Measurements from ENCODE around the gene ELF2. TPM values are rescaled to one million over a fixed set of nuclear protein-coding genes. Genes with fewer than 3 reads are reported as not detected.
"Not testable (repeated sequence)": the region's sequence is repeated elsewhere in the genome, so short reads cannot be mapped to it uniquely, and the experiment has no call there.

Gene ELF2
- total RNA-seq, 1 donor from 2014 or later: 25.1 TPM

GRCh38 chr4:139115226-139115625 lies 61.8 kb downstream of the ELF2 start:
- Mint-ChIP-seq H3K4me1 (ENCODE audit: low read depth, unreplicated experiment) (no peaks in the 10 kb centered on the region), H3K27ac (ENCODE audit: unreplicated experiment) (no peak overlapping the region), H3K4me3 (ENCODE audit: unreplicated experiment) (no peak overlapping the region), H3K36me3 (ENCODE audit: low read depth, unreplicated experiment) (no peaks in the 10 kb centered on the region), H3K27me3 (ENCODE audit: low read depth, unreplicated experiment) (no peaks in the 10 kb centered on the region), H3K9me3 (ENCODE audit: unreplicated experiment) (no peaks in the 10 kb centered on the region)
- H3K36me3 ChIP-seq (ENCODE audit: insufficient read depth, low read length): no peaks in the 10 kb centered on the region
- no peak overlapping the region for H3K4me3 ChIP-seq (ENCODE audit: insufficient read depth, low read depth, low read length)
- no peaks in the 10 kb centered on the region for H4K20me1 ChIP-seq (ENCODE audit: insufficient read depth, low read length)
- H3K4me1 ChIP-seq (ENCODE audit: insufficient read depth, low read length): no peaks in the 10 kb centered on the region
- no peak overlapping the region for H3K9ac ChIP-seq (ENCODE audit: low read length)
- H3K4me2 ChIP-seq (ENCODE audit: low read length): no peak overlapping the region
- H2AFZ ChIP-seq (ENCODE audit: low read depth, low read length): no peak overlapping the region
- DNase-seq (ENCODE audit: low read depth): no peak
- FAIRE-seq: no peak
- H3K27ac ChIP-seq (ENCODE audit: low read depth, low read length): no peak overlapping the region
- no peaks in the 10 kb centered on the region for H3K79me2 ChIP-seq (ENCODE audit: insufficient read depth, low read length)
- H3K27me3 ChIP-seq (ENCODE audit: insufficient read depth, low read length): no peaks in the 10 kb centered on the region
- no peak for TF ChIP-seq EZH2 (IDR thresholded peaks at IDR 0.05; ENCODE audit: insufficient read depth, low read length)
- TF ChIP-seq CTCF (IDR thresholded peaks at IDR 0.05; ENCODE audit: insufficient read depth, low read depth, low read length): no peak
- H3K9me3 ChIP-seq (ENCODE audit: insufficient read depth, low read depth, low read length): no peaks in the 10 kb centered on the region

GRCh38 chr4:139114795-139115194 lies 62.2 kb downstream of the ELF2 start:
- not testable (repeated sequence) for H3K36me3 ChIP-seq (ENCODE audit: insufficient read depth, low read length); H3K27me3 Mint-ChIP-seq (ENCODE audit: low read depth, unreplicated experiment); H3K79me2 ChIP-seq (ENCODE audit: insufficient read depth, low read length); H3K27me3 ChIP-seq (ENCODE audit: insufficient read depth, low read length); H3K36me3 Mint-ChIP-seq (ENCODE audit: low read depth, unreplicated experiment); H3K4me3 Mint-ChIP-seq (ENCODE audit: unreplicated experiment); H3K4me2 ChIP-seq (ENCODE audit: low read length); H3K9me3 Mint-ChIP-seq (ENCODE audit: unreplicated experiment); H3K4me1 ChIP-seq (ENCODE audit: insufficient read depth, low read length); FAIRE-seq; H3K4me3 ChIP-seq (ENCODE audit: insufficient read depth, low read depth, low read length); DNase-seq (ENCODE audit: low read depth); H3K27ac Mint-ChIP-seq (ENCODE audit: unreplicated experiment); H2AFZ ChIP-seq (ENCODE audit: low read depth, low read length); H3K9me3 ChIP-seq (ENCODE audit: insufficient read depth, low read depth, low read length); H3K4me1 Mint-ChIP-seq (ENCODE audit: low read depth, unreplicated experiment); H3K9ac ChIP-seq (ENCODE audit: low read length); H4K20me1 ChIP-seq (ENCODE audit: insufficient read depth, low read length); H3K27ac ChIP-seq (ENCODE audit: low read depth, low read length)

- Mint-ChIP-seq H3K27ac (ENCODE audit: unreplicated experiment) (no peak overlapping the region), H3K27me3 (ENCODE audit: low read depth, unreplicated experiment) (no peaks in the 10 kb centered on the region), H3K4me1 (ENCODE audit: low read depth, unreplicated experiment) (no peaks in the 10 kb centered on the region), H3K4me3 (ENCODE audit: unreplicated experiment) (no peak overlapping the region), H3K9me3 (ENCODE audit: unreplicated experiment) (no peaks in the 10 kb centered on the region), H3K36me3 (ENCODE audit: low read depth, unreplicated experiment) (no peaks in the 10 kb centered on the region)
- no peaks in the 10 kb centered on the region for H3K36me3 ChIP-seq (ENCODE audit: insufficient read depth, low read length)
- DNase-seq (ENCODE audit: low read depth): no peak
- no peak overlapping the region for H3K4me2 ChIP-seq (ENCODE audit: low read length)
- no peaks in the 10 kb centered on the region for H3K9me3 ChIP-seq (ENCODE audit: insufficient read depth, low read depth, low read length)
- TF ChIP-seq EZH2 (IDR thresholded peaks at IDR 0.05; ENCODE audit: insufficient read depth, low read length): no peak
- no peak for TF ChIP-seq CTCF (IDR thresholded peaks at IDR 0.05; ENCODE audit: insufficient read depth, low read depth, low read length)
- no peak overlapping the region for H3K4me3 ChIP-seq (ENCODE audit: insufficient read depth, low read depth, low read length)
- H3K9ac ChIP-seq (ENCODE audit: low read length): no peak overlapping the region
- no peak overlapping the region for H2AFZ ChIP-seq (ENCODE audit: low read depth, low read length)
- no peaks in the 10 kb centered on the region for H3K4me1 ChIP-seq (ENCODE audit: insufficient read depth, low read length)
- H3K27ac ChIP-seq (ENCODE audit: low read depth, low read length): no peak overlapping the region
- H4K20me1 ChIP-seq (ENCODE audit: insufficient read depth, low read length): no peaks in the 10 kb centered on the region
- no peaks in the 10 kb centered on the region for H3K79me2 ChIP-seq (ENCODE audit: insufficient read depth, low read length)
- H3K27me3 ChIP-seq (ENCODE audit: insufficient read depth, low read length): no peaks in the 10 kb centered on the region
- no peak for FAIRE-seq
These were observed 64.4 kb downstream of the ELF2 start for GRCh38 chr4:139112650-139113049.
